Measurements from ENCODE around the gene NKG7.

DNA sequence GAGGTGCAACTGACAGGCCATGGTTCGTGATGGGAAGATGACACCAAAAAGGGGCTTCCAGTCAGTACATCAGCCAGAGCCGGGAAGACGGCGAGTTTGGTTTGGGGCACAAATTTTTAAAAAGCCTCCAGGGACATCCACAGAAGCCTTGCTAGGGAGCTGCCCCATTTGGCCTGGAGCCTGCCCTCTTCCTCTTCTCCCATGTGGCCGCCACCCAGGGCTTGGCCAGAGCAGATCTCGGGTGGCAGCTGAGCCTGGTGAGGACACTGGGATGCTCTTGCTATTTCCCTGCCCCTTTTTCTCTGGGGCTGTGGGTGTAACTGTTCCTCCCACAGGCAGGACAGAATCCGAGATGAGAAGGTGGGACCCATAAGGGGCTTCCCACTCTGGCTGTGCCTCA, 14.5 kb downstream of the NKG7 start:
- TF ChIP-seq, protein P1, sequence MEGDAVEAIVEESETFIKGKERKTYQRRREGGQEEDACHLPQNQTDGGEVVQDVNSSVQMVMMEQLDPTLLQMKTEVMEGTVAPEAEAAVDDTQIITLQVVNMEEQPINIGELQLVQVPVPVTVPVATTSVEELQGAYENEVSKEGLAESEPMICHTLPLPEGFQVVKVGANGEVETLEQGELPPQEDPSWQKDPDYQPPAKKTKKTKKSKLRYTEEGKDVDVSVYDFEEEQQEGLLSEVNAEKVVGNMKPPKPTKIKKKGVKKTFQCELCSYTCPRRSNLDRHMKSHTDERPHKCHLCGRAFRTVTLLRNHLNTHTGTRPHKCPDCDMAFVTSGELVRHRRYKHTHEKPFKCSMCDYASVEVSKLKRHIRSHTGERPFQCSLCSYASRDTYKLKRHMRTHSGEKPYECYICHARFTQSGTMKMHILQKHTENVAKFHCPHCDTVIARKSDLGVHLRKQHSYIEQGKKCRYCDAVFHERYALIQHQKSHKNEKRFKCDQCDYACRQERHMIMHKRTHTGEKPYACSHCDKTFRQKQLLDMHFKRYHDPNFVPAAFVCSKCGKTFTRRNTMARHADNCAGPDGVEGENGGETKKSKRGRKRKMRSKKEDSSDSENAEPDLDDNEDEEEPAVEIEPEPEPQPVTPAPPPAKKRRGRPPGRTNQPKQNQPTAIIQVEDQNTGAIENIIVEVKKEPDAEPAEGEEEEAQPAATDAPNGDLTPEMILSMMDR (IDR thresholded peaks at IDR 0.05): no peak
- TF ChIP-seq POLR2A (IDR thresholded peaks at IDR 0.05): no peak

All from lower leg skin (tissue), 3 donors.